Mucosa of rectum (tissue), 2 donors: ENCODE results near the gene ZNF236.

Experiments used
- H3K27ac ChIP-seq, 2 donors: one replicate each; pipeline ENCODE4 v1.7.0; 2013; ENCODE audit warnings: inconsistent platforms in 2 of 2, low read depth in 2 of 2, low read length in 2 of 2
- H3K27me3 ChIP-seq, 2 donors: one replicate each; pipeline ENCODE4 v1.7.0; 2013; ENCODE audit warnings: low read length in 2 of 2; ENCODE audit not compliant: control insufficient read depth in 2 of 2, insufficient read depth in 2 of 2
- H3K36me3 ChIP-seq, 2 donors: one replicate each; pipeline ENCODE4 v1.7.0; 2013; ENCODE audit warnings: low read length in 2 of 2; ENCODE audit not compliant: control insufficient read depth in 2 of 2, insufficient read depth in 2 of 2
- H3K4me1 ChIP-seq, 2 donors: one replicate each; pipeline ENCODE4 v1.7.0; 2013; ENCODE audit warnings: low read length in 2 of 2, mild to moderate bottlenecking in 1 of 2; ENCODE audit not compliant: control insufficient read depth in 2 of 2, insufficient read depth in 2 of 2
- H3K4me3 ChIP-seq, 2 donors: one replicate each; pipeline ENCODE4 v1.7.0; 2013; ENCODE audit warnings: low read length in 2 of 2
- H3K9ac ChIP-seq, 2 donors: one replicate each; pipeline ENCODE4 v1.7.0; 2013; ENCODE audit warnings: low read length in 2 of 2, low read depth in 1 of 2, mild to moderate bottlenecking in 1 of 2
- H3K9me3 ChIP-seq, 2 donors: one replicate each; pipeline ENCODE4 v1.7.0; 2013; ENCODE audit warnings: low read length in 2 of 2; ENCODE audit not compliant: control insufficient read depth in 2 of 2
- donor health status: healthy.
- donor health status: Normal muscosa, but diverticular disease.

Gene ZNF236

DNA sequence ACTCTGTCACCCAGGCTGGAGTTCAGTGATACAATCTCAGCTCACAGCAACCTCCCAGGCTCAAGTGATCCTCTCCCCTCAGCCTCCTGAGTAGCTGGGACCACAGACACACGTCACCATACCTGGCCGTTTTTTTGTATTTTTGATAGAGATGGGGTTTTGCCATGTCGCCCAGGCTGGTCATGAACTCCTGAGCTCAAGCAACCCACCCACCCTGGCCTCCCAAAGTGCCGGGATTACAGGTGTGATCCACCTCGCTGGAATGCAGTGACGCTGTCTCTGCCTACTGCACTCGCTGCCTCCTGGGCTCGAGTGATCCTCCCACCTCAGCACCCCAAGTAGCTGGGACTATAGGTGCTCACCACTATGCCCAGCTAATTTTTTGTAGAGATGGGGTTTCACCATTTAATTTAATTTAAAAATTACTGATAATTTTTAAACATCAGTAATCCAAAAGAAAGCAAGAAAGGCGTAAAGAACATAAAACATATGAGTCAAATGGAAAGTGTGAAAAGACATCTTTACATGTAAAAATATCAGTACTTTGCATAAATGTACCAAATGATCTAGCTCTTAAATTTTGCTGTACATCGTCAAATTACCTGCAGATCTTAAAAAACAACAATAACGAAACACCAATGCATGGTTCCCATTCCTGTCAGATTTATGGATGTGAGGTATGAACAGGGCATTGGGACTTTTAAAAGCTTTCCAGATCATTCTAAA, 2.8 kb upstream of the ZNF236 start:
- peaks cover 0 to 10% of the 10 kb centered on the region in 2 donors for H3K36me3 ChIP-seq
- no peaks in the 10 kb centered on the region for H3K9me3 ChIP-seq
- peak overlapping the region in 1 of 2 donors; percentile 48 for H3K4me3 ChIP-seq
- peaks cover 6 to 10% of the 10 kb centered on the region in 2 donors for H3K4me1 ChIP-seq
- H3K27me3 ChIP-seq, result no peaks in the 10 kb centered on the region
- no peak overlapping the region for H3K9ac ChIP-seq
- no peak overlapping the region for H3K27ac ChIP-seq

DNA sequence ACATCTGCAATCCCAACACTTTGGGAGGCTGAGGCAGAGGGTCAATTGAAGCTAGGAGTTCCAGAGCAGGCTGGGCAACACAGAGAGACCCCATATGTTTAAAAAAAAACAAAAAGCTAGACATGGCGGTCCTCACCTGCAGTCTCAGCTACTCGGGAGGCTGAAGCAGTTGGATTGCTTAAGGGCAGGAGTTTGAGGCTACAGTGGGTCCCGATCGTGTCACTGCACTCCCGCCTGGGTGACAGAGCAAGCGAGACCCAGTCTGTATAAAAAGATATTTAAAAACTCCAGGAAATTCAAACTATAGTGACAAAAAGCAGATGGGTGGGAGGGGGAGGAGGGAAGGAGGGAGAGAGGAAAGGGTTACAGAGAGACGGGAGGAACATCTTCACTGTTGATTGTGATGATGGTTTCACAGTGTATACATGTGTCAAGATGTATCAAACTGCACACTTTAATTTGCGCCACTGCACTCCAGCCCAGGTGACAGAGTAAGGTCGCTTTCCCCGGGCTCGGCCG, 942 bp upstream of the ZNF236 start:
- H3K27ac ChIP-seq, result peak overlapping the region; percentile 94 to 95
- H3K4me1 ChIP-seq, result peaks cover 6 to 13% of the 10 kb centered on the region in 2 donors
- H3K36me3 ChIP-seq, result no peaks in the 10 kb centered on the region
- H3K9ac ChIP-seq, result peak overlapping the region; percentile 98 to 99
- H3K9me3 ChIP-seq, result no peaks in the 10 kb centered on the region
- no peaks in the 10 kb centered on the region for H3K27me3 ChIP-seq
- H3K4me3 ChIP-seq, result peak overlapping the region; percentile 78 to 97

DNA sequence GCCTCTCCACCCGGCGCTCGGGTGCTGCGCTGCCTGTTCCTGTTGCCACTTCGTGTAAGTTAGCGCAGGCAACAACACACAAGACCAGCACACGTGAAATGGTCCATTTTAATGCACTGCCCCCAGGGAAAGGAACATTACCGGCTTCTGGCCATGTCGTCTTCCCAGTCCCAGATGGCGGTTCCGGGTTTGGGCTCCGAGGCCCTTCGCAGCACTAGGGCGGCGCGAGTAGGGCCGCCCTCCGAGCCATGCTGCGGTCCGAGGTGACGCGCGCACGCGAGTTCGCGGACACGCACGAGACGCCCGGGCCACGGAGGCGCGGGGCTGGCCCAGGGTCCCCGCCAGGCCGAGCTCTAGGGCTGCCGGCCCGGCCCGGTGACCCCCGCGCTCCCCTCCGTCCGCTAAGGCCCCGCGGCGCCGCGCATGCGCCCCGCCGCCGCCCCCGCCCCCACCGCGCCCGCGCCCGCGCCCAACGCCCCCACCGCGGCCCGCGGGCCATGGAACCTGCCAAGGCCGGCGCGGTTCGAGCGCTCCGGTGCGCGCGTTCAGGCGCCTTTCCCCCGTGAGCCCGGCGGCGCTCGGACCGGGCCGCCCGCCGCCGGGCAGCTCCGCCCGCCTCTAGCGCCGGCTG, 367 bp upstream of the ZNF236 start:
- no peaks in the 10 kb centered on the region for H3K27me3 ChIP-seq
- peaks cover 6 to 13% of the 10 kb centered on the region in 2 donors for H3K4me1 ChIP-seq
- no peaks in the 10 kb centered on the region for H3K9me3 ChIP-seq
- peak overlapping the region; percentile 98 to 99 for H3K9ac ChIP-seq
- no peaks in the 10 kb centered on the region for H3K36me3 ChIP-seq
- H3K4me3 ChIP-seq, result peak overlapping the region; percentile 78 to 97
- H3K27ac ChIP-seq, result peak overlapping the region; percentile 94 to 95

DNA sequence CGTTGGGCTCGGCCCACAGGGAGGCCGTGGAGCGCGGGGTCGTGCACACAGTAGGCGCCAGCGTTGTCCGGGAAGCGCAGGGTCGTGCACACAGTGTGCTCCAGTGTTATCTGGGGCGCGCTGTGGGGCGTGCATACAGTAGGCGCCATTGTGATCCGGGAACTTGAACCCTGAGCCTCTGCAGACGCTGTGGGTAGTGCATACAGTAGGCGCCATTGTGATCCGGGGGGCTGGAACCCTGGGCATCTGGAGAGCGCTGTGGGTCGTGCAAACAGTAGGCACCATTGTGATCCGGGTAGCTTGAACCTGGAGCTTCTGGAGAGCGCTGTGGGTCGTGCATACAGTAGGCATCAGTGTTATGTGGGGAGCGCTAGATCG, 793 bp downstream of the ZNF236 start:
- no peaks in the 10 kb centered on the region for H3K36me3 ChIP-seq
- peak overlapping the region; percentile 76 to 87 for H3K9ac ChIP-seq
- no peaks in the 10 kb centered on the region for H3K27me3 ChIP-seq
- H3K4me3 ChIP-seq, result peak overlapping the region; percentile 87
- peak overlapping the region; percentile 77 to 78 for H3K27ac ChIP-seq
- H3K4me1 ChIP-seq, result peaks cover 6 to 13% of the 10 kb centered on the region in 2 donors
- no peaks in the 10 kb centered on the region for H3K9me3 ChIP-seq

DNA sequence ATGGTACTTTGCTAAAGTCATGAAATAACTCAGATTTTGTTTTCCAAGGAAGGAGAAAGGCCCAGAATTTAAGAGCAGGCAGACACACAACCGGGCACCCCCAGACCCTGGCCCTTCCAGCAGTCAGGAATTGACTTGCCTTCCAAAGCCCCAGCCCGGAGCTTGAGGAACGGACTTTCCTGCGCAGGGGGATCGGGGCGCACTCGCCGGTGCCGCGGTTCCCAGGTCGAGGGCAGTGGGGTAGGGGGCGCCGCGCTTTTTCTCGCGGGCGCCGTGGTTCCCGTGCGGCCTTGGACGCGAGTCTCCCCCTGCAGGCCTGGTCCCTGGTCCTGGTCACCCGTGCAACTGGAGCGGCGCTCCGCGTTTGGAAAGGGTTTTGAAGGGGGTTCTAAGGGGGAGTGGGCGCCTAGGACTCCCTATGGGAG, 1.2 kb downstream of the ZNF236 start:
- H3K9ac ChIP-seq, result peak overlapping the region; percentile 76 to 87
- H3K36me3 ChIP-seq, result no peaks in the 10 kb centered on the region
- H3K9me3 ChIP-seq, result no peaks in the 10 kb centered on the region
- H3K4me1 ChIP-seq, result peaks cover 6 to 13% of the 10 kb centered on the region in 2 donors
- no peaks in the 10 kb centered on the region for H3K27me3 ChIP-seq
- H3K4me3 ChIP-seq, result peak overlapping the region; percentile 87
- peak overlapping the region; percentile 77 to 78 for H3K27ac ChIP-seq

DNA sequence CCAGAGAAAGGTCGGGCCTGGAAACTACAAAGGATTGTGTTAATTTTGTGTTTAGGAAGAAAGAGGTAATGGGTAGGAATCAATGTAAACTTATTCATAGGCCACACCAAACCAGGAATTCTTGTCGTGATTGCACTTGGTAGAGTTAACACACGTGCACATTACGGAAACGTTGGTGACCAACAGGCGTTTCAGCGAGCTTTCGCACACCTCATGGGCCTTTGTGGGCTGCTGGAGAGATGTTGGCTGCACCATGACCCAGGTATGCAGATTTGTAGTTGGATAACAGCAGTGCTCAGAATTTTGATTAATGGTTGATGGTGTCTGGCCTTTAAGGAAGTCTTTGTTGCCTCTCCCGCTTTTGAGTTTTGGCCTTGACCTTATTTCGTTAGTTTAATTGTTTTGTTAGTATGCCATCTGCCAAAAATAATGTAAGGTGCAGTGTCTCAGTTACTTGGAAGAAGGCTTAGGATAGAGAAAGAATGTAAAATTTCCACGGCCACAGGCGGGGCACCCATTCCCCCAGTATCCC, 1.9 kb downstream of the ZNF236 start:
- Histone ChIP-seq H3K4me1 (peaks cover 6 to 13% of the 10 kb centered on the region in 2 donors), H3K27me3 (no peaks in the 10 kb centered on the region), H3K4me3 (no peak overlapping the region), H3K9me3 (no peaks in the 10 kb centered on the region), H3K27ac (no peak overlapping the region), H3K9ac (no peak overlapping the region), H3K36me3 (no peaks in the 10 kb centered on the region)

GRCh38 chr18:76824754-76825153, 2.4 kb downstream of the ZNF236 start:
- Histone ChIP-seq H3K4me3 (no peak overlapping the region), H3K9me3 (no peaks in the 10 kb centered on the region), H3K4me1 (peaks cover 6 to 13% of the 10 kb centered on the region in 2 donors), H3K27ac (no peak overlapping the region), H3K27me3 (no peaks in the 10 kb centered on the region), H3K36me3 (no peaks in the 10 kb centered on the region), H3K9ac (no peak overlapping the region)

GRCh38 chr18:76827205-76828200, 5.1 kb downstream of the ZNF236 start:
- H3K4me1 ChIP-seq, result peaks cover 0 to 5% of the 10 kb centered on the region in 2 donors
- no peaks in the 10 kb centered on the region for H3K9me3 ChIP-seq
- no peaks in the 10 kb centered on the region for H3K36me3 ChIP-seq
- H3K27ac ChIP-seq, result no peak overlapping the region
- H3K4me3 ChIP-seq, result no peak overlapping the region
- no peak overlapping the region for H3K9ac ChIP-seq
- H3K27me3 ChIP-seq, result no peaks in the 10 kb centered on the region

DNA sequence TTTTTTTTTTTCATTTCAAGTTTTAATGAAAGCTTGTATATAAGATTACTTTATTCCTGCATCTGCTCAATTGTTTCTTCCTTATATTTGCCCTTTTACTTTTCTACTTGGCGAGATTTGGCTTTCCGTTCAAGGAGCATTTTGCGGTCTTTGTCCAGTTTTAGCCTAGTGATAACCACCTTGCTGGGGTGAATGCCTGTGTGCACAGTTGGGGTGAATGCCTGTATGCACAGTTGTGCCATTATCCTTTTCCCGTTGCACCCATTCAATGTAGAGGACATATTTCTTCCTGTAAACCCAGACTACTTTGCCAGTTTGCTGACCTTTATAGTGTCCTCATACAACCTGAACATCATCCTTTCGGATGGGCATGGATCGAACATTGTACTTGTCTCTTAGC, 12.0 kb downstream of the ZNF236 start:
- no peak overlapping the region for H3K4me3 ChIP-seq
- no peak overlapping the region for H3K27ac ChIP-seq
- no peak overlapping the region for H3K9ac ChIP-seq
- no peaks in the 10 kb centered on the region for H3K27me3 ChIP-seq
- H3K9me3 ChIP-seq, result no peaks in the 10 kb centered on the region
- H3K36me3 ChIP-seq, result no peaks in the 10 kb centered on the region
- peaks cover 3 to 9% of the 10 kb centered on the region in 2 donors for H3K4me1 ChIP-seq
